Lung microvascular endothelial cell (primary cell): ENCODE data around the gene MR1. TPM values are rescaled to one million over a fixed set of nuclear protein-coding genes. Genes with fewer than 3 reads are reported as not detected.

ENCODE experiments used
- DNase-seq, 2 donors: peaks; one replicate each; pipeline versions ENCODE4 v3.0.0 to v3.0.0-alpha.2; 2010; ENCODE audit warnings: low read depth in 2 of 2
- total RNA-seq: library from RNA; depleted of rRNA; stranded (reverse); fragments of >200 nt; gene quantifications from 2 replicates; pipeline ENCODE4 v1.2.1, GENCODE V29; 2014

Gene MR1
- total RNA-seq, result 0.99 and 1.5 TPM in 2 replicates

- peak; percentile 77 to 84 for DNase-seq
Observed at GRCh38 chr1:181033799-181034451, at the start of gene MR1. Gene MR1 (plus strand): TSS chr1:181033983. CDS start chr1:181034008, 25 bp downstream.

DNA sequence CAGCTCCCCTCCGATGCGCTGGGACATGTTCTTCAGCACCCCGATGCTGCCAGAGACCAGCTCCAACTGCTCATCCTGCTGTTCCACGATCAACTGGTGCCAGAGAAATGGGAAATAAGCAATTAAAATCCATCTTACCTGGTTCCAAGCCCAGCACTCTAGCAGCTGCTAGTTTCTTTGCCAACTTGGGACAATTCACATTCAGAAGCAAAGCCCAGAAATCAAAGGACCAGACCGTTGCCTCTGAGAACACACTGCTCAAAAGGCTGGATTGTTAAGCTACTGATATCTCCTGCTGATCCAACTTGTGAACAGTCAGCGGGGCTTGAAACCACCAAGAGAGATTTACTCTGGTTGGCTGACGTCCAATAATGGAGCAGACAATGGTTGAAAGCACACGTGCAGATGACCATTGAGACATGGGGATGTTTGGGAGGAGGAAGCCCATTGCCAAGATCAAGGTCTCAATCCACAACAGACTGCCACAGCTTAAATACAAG lies 45.5 kb upstream of the MR1 start:
- peak; percentile 35 to 44 for DNase-seq

DNA sequence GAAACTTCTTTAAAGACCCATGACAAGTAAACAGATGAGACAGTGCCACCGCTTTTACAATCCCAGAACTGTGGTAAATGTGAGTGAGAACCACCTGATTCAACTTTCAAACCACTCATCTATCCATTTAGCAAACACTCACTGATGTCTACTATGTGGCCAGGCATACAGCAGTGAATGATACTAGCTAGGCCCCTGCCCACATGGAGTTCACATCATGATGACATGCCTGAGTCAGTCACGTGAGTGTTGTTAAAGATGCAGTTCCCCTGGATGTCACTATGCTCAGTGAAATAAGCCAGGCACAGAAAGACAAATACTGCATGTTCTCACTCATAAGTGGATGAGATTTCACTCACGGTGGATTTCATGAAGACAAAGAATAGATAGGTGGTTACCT lies 39.5 kb upstream of the MR1 start:
- DNase-seq, result no peak

- no peak for DNase-seq
Observed at GRCh38 chr1:180997843-180998504, 35.8 kb upstream of the MR1 start.

- no peak for DNase-seq
Observed at GRCh38 chr1:181001091-181001780, 32.5 kb upstream of the MR1 start.

- DNase-seq, result no peak
Observed at GRCh38 chr1:181002582-181003172, 31.1 kb upstream of the MR1 start.

- no peak for DNase-seq
Observed at GRCh38 chr1:181010789-181011188, 23.0 kb upstream of the MR1 start.

DNA sequence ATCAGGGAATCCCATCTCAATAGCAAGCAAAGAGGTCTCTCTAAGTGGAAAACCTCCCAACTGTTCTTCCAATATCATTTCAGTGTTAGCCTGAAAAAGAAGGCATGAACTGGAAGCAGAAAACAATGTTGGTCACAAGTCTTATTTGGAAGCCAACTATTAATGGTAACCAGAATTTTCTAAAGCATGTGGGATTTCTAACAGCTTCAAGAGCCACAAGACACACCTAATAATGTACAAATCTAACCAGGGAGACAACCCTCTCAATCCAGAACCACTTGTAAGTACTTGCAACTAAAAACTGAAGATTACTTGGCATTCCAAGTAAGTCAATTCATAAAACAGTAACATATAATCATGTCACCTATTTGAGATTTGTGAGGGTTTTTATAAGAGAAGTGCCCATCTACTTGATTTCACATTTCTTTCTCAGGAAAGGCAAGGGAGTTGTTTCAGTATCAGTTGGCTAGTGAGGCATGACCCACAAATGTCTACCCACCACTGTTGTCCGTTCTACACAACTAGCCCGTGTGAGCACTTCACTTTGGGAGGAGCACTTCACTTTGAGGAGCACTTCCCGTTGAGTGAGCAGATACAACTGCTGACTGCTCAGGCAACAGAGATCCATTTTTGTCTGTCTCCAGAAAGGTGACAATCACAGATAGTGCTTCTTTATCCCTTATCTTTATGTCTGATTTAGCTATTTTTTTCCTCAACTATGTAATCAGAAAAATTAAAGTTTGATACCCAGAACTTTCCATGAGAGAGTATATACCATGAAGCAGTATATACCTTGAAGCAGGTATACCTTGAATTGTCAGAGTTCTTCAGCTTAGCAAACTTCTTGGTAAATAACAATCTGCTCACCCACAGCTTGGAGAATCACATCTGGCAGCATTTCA lies 22.2 kb upstream of the MR1 start:
- DNase-seq, result no peak

DNA sequence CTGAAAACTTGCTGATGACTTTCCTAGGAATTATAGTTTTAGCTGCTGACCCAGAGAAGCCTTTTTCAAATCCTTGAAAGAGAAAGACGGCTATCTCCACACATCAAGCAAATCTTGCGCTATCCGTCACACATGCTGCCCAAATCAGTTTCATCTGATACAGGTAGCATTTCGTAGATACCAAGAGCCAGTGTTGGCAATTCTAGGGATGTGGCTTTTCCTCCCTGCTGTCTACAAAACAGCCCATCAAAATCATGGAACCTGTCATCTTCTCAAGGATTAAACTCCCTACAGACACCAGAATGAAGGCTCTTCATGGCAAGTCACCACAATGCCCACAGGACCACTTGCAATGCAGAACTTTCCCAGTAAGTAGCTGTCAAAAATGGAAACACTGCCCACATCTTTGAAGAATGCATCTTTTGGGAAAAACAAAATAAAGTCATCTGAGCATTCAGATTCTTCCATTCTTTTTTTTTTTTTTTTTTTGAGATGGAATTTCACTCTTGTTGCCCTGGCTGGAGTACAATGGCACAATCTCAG lies 21.5 kb upstream of the MR1 start:
- no peak for DNase-seq

DNA sequence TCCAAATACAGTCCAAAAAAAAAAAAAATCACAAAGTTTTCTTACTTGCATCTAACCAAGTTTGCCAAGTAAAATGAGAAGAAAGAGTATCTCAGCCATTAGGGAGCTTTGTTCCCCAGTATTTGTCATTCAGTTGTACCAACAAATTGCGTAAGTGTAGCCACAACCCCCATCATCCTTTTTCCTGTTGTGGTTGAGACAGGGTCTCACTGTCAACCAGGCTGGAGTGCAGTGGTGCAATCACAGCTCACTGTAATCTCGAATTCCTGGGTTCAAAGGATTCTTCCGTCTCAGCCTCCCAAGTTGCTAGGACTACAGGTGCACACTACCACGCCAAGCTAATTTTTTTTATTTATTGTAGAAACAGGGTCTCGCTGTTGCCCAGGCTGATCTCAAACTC lies 20.6 kb upstream of the MR1 start:
- DNase-seq, result no peak

- no peak for DNase-seq
Observed at GRCh38 chr1:181014477-181015250, 19.1 kb upstream of the MR1 start.

DNA sequence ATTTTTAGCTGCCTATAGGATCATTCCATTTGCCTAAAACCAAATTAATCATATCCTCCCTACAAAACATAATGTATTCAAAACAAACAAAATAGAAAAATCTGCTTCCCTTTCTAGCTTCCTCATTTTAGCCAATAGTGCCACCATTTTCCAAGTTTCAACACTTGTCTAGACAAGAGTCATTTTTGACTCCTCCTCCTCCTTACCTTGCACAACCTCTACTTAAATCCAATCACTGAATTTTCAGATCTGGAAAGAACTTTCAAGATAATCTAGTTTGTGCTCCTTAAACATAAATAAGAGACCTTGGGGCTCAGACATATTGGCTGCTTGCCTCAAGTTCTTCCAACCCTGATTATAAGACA lies 18.6 kb upstream of the MR1 start:
- DNase-seq, result no peak

- DNase-seq, result no peak
Observed at GRCh38 chr1:181016563-181016962, 17.2 kb upstream of the MR1 start.

DNA sequence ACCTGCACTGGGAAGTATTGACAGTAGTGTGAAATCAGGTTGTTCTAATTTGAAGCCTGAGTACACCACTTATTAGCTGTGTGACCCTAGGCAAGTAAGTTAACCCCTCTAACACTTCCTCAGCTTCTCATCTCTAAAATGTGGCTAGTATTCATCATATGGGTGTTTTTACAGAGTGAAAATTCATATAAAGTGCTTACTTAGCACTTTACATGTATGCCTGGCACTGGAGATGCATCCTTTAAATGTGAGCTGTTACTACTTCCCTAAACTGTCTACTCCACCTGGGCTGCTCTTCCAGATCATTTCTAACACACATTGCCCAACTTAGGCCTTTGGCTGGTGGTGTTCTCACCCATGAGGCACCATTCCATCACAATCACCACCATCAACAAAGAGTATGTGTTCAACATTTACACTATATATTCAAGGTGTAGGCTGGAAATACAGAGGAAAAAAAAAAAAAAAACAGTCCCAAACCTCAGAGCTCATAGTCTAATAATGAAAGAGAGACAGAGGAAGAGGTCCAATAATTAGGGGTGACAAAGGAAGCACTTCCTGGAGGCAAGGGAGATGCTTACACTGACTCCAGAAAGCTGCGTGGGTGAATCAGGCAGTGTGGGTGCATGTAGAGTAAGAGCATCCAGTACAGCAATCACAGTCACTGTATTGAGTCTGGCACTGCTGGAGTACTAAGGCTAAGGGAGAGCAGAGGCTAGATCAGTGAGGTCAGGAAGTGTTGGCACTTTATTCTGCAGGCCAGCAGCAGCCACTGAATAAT lies 14.7 kb upstream of the MR1 start:
- no peak for DNase-seq

- DNase-seq, result no peak
Observed at GRCh38 chr1:181021159-181021558, 12.6 kb upstream of the MR1 start.

- DNase-seq, result peak; percentile 79 to 93
Observed at GRCh38 chr1:181021811-181022434, 11.9 kb upstream of the MR1 start.

GRCh38 chr1:181023265-181024057 lies 10.3 kb upstream of the MR1 start:
- DNase-seq, result no peak

DNA sequence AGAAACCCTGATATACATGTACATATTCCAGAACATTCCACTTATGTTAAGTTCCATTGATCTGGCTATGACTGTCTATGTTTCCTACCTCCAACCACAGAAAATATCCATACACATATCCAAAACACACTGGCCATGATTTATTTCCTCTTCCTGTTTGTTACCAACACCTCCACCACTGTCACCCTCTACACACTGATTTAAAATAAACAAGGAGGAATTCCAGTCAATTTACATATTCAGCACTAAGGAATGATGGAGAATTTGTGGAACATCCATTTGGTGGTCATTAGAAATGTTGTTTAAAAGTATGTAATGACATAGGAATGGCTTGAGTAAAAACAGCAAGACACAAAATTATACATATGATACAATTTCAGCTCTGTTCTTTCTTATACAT lies 5.6 kb upstream of the MR1 start:
- DNase-seq, result no peak
